A673 (cell line): ENCODE measurements around the gene NUBPL.

Source experiments
- EZH2 ChIP-seq: fragments of 200-600 bp; sonication (generic); IDR thresholded peaks from 2 replicates; pipeline ENCODE4 v1.6.1; 2017; ENCODE audit warnings: borderline replicate concordance, low read depth, mild to moderate bottlenecking, mixed read lengths, antibody characterized with exemption, low read length; ENCODE audit not compliant: poor library complexity, severe bottlenecking
- TF ChIP-seq, protein P1 (sequence below): fragments of 300-800, 200-600 bp; sonication (generic); conservative IDR thresholded peaks from 2 replicates; pipeline ENCODE4 v1.5.1; 2017; ENCODE audit warnings: low read depth, mild to moderate bottlenecking, antibody characterized with exemption, low read length, moderate library complexity, mixed read lengths

- TF ChIP-seq, protein P1, sequence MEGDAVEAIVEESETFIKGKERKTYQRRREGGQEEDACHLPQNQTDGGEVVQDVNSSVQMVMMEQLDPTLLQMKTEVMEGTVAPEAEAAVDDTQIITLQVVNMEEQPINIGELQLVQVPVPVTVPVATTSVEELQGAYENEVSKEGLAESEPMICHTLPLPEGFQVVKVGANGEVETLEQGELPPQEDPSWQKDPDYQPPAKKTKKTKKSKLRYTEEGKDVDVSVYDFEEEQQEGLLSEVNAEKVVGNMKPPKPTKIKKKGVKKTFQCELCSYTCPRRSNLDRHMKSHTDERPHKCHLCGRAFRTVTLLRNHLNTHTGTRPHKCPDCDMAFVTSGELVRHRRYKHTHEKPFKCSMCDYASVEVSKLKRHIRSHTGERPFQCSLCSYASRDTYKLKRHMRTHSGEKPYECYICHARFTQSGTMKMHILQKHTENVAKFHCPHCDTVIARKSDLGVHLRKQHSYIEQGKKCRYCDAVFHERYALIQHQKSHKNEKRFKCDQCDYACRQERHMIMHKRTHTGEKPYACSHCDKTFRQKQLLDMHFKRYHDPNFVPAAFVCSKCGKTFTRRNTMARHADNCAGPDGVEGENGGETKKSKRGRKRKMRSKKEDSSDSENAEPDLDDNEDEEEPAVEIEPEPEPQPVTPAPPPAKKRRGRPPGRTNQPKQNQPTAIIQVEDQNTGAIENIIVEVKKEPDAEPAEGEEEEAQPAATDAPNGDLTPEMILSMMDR, result no peak
- no peak for TF ChIP-seq EZH2
Measured at GRCh38 chr14:31549817-31550216, 11.4 kb upstream of the NUBPL start.
